SH-SY5Y (cell line): ENCODE measurements around the gene JSRP1.

ENCODE experiments used
- GATA2 ChIP-seq: IDR thresholded peaks from 2 replicates; pipeline ENCODE4 v1.6.1; 2011; ENCODE audit warnings: mild to moderate bottlenecking, low read depth, low read length
- GATA3 ChIP-seq: IDR thresholded peaks from 2 replicates; pipeline ENCODE4 v1.6.1; 2011; ENCODE audit warnings: low read depth, mild to moderate bottlenecking, low read length, moderate library complexity

DNA sequence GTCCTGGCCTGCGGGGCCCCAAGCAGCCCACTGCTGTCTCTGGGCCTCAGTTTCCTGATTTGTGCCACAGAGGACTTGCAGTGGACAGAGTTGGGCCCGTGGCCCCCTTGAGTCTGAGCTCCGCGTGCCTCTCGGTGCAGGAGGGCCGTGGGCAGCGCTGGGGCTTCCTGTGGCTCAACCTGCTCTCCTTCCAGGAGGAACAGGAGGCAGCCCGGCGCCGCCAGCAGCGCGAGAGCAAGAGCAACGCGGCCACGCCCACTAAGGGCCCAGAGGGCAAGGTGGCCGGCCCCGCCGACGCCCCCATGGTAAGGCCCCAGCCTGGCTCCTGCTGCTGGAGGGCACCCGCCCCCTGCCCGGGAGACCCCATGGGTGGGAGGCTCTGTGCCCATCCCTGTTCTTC is 46.0 kb downstream of the JSRP1 start:
- TF ChIP-seq GATA2 (no peak), GATA3 (no peak)
